DOHH2 (cell line): ENCODE measurements around the gene DSCAML1.

Experiments
- CTCF ChIP-seq: fragments of 200-600 bp; sonication (generic); IDR thresholded peaks from one replicate; pipeline ENCODE4 v1.5.1; 2014; ENCODE audit warnings: antibody characterized with exemption, mild to moderate bottlenecking, low read depth, low read length; ENCODE audit not compliant: poor library complexity, severe bottlenecking
- EZH2phosphoT487 ChIP-seq: fragments of 200-600 bp; sonication (generic); IDR thresholded peaks from 2 replicates; pipeline ENCODE4 v1.6.1; 2017; ENCODE audit warnings: borderline replicate concordance, mild to moderate bottlenecking, antibody characterized with exemption, low read length, moderate library complexity, mixed read lengths

- TF ChIP-seq CTCF (no peak), EZH2phosphoT487 (no peak)
Measured at GRCh38 chr11:117580866-117581265, 216.2 kb downstream of the DSCAML1 start.
